HepG2 (cell line): ENCODE results near the gene TIMM10. TPM values are rescaled to one million over a fixed set of nuclear protein-coding genes. Genes with fewer than 3 reads are reported as not detected.
A peak's percentile ranks its signal among the peaks of the same experiment; 100 is the strongest.

Source experiments
- ARID4A ChIP-seq: sonication (generic); formaldehyde crosslinking; IDR thresholded peaks from 2 replicates; pipeline ENCODE4 v1.5.0; 2020; ENCODE audit warnings: mild to moderate bottlenecking, missing genetic modification reagents, borderline replicate concordance
- ARID5B ChIP-seq: IDR thresholded peaks from 2 replicates; pipeline ENCODE4 v1.4.0; 2020; ENCODE audit warnings: mild to moderate bottlenecking, missing genetic modification reagents
- BRD4 ChIP-seq: sonication (generic); formaldehyde crosslinking; IDR thresholded peaks from 2 replicates; pipeline ENCODE4 v1.4.0; 2020; ENCODE audit warnings: missing genetic modification reagents
- IRF2 ChIP-seq: IDR thresholded peaks from 2 replicates; pipeline ENCODE4 v1.6.1; 2018; ENCODE audit warnings: missing genetic modification reagents, missing compliant biosample characterization
- REPIN1 ChIP-seq: sonication (generic); formaldehyde crosslinking; IDR thresholded peaks from 2 replicates; pipeline ENCODE4 v1.8.0; 2022; ENCODE audit warnings: missing genetic modification reagents, low read depth, mild to moderate bottlenecking, borderline replicate concordance
- SMAD1 ChIP-seq: sonication (generic); formaldehyde crosslinking; IDR thresholded peaks from 2 replicates; pipeline ENCODE4 v1.4.0; 2020; ENCODE audit warnings: missing genetic modification reagents, low read depth, mild to moderate bottlenecking, borderline replicate concordance
- ZFY ChIP-seq: sonication (generic); formaldehyde crosslinking; IDR thresholded peaks from 2 replicates; pipeline ENCODE4 v1.4.0; 2020; ENCODE audit warnings: missing genetic modification reagents
- ZHX2 ChIP-seq, 2 experiments: sonication (generic) in 1 of 2; formaldehyde crosslinking in 1 of 2; IDR thresholded peaks; 2 replicates each; pipeline versions ENCODE4 v1.6.1 to v1.9.0; 2014 to 2022; ENCODE audit warnings: antibody characterized with exemption in 1 of 2, borderline replicate concordance in 1 of 2, inconsistent platforms in 1 of 2, low read depth in 1 of 2, missing genetic modification reagents in 1 of 2
- ZNF317 ChIP-seq: sonication (generic); formaldehyde crosslinking; IDR thresholded peaks from 2 replicates; pipeline ENCODE4 v1.5.0; 2020; ENCODE audit warnings: mild to moderate bottlenecking, missing genetic modification reagents
- ZNF550 ChIP-seq: sonication (generic); formaldehyde crosslinking; IDR thresholded peaks from 2 replicates; pipeline ENCODE4 v1.4.0; 2020; ENCODE audit warnings: mild to moderate bottlenecking, missing genetic modification reagents, borderline replicate concordance
- ZNF567 ChIP-seq: sonication (generic); formaldehyde crosslinking; IDR thresholded peaks from 2 replicates; pipeline ENCODE4 v1.8.1; 2023; ENCODE audit warnings: mild to moderate bottlenecking, missing genetic modification reagents, borderline replicate concordance
- ZNF883 ChIP-seq: sonication (generic); formaldehyde crosslinking; IDR thresholded peaks from 2 replicates; pipeline ENCODE4 v1.5.1; 2020; ENCODE audit warnings: mild to moderate bottlenecking, missing genetic modification reagents; ENCODE audit errors: not compliant biosample characterization
- ZSCAN12 ChIP-seq: sonication (generic); formaldehyde crosslinking; IDR thresholded peaks from 2 replicates; pipeline ENCODE4 v1.9.0; 2021; ENCODE audit warnings: mild to moderate bottlenecking, missing genetic modification reagents
- polyA plus RNA-seq, 8 experiments: library from polyadenylated mRNA; depleted of rRNA in 3 of 8; stranded (reverse) in 7 of 8; unstranded in 1 of 8; fragments of >200 nt; fragmentation: Illumina TruSeq in 4 of 8; extraction: Trizol in 4 of 8; gene quantifications; 2 replicates each; pipeline versions ENCODE4 v1.2.1 to v1.2.3, GENCODE V29; 2011 to 2016; ENCODE audit warnings: low read depth in 4 of 8, missing spikeins in 1 of 8, mixed read lengths in 1 of 8; ENCODE audit not compliant: insufficient read depth in 1 of 8
- total RNA-seq, 5 experiments: library from RNA; depleted of rRNA; stranded (reverse); fragments of >200 nt; fragmentation: Illumina TruSeq; extraction: Trizol; gene quantifications; 2 replicates each; pipeline ENCODE4 v1.2.3, GENCODE V29; 2016; ENCODE audit warnings: low read depth in 1 of 5

TIMM10 gene
- total and polyA plus RNA-seq, 2 of the 13 experiments (the other 11 are each of a cell fraction or from before 2014, with no cell fraction given), result 67.8 to 82.2 TPM

GRCh38 chr11:57566005-57566904, 35.7 kb upstream of the TIMM10 start (continued):
- peak; percentile 39; the same call in 1 of the 2 replicates for TF ChIP-seq ARID4A
- 0 out of 2 replicates have a peak, but pooled peaks have one; percentile 10 for TF ChIP-seq ZFY (CRISPR knock-in tag)
- no peak for TF ChIP-seq BRD4 (CRISPR knock-in tag)
- no peak for TF ChIP-seq ZNF567 (CRISPR knock-in tag)
- TF ChIP-seq ZHX2 (IDR thresholded peaks at IDR 0.05; ENCODE audit: low read depth), result no peak
- no peak for TF ChIP-seq ZHX2 (CRISPR knock-in tag; IDR thresholded peaks at IDR 0.05; ENCODE audit: borderline replicate concordance)
- peak; percentile 97 for TF ChIP-seq IRF2 (CRISPR knock-in tag)
- 0 out of 2 replicates have a peak, but pooled peaks have one; percentile 51 for TF ChIP-seq ZNF317 (CRISPR knock-in tag)
- TF ChIP-seq ZSCAN12, result no peak
- no peak for TF ChIP-seq ZNF883
- no peak for TF ChIP-seq SMAD1 (CRISPR knock-in tag)
- no peak for TF ChIP-seq ZNF550 (CRISPR knock-in tag)
- TF ChIP-seq ARID5B, result 0 out of 2 replicates have a peak, but pooled peaks have one; percentile 7
- TF ChIP-seq REPIN1 (CRISPR knock-in tag), result no peak
